NOMO-1 treated with dmso at 0.1 percent for 144 hours (cell line): Measurements from ENCODE around the gene GABRB3.

Source experiments
- DNase-seq: peaks from one replicate; lab custom pipeline; 2025; ENCODE audit not compliant: unreplicated experiment; lab: John Stamatoyannopoulos, UW

Gene GABRB3

GRCh38 chr15:26562336-26562735 is 210.5 kb downstream of the GABRB3 start:
- DNase-seq, result no peak

DNA sequence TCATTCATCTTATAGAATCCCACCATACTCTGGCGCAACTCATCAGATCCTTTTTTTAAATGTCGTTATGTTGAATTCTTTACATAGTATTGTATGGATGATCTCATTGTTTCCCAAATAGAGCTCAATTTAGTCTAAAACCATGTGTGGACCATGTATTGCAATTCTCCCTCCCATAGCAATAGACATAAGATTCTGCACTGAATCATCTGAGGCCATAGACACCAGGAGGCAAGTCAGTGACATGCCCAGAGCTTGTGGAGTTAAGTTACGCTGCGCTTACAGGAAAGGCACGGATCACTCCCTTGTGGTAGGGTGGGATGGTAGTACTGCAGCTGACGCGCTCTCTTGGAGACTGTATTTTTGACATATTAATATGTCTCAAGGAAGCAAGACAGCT is 211.0 kb downstream of the GABRB3 start:
- DNase-seq, result no peak

DNA sequence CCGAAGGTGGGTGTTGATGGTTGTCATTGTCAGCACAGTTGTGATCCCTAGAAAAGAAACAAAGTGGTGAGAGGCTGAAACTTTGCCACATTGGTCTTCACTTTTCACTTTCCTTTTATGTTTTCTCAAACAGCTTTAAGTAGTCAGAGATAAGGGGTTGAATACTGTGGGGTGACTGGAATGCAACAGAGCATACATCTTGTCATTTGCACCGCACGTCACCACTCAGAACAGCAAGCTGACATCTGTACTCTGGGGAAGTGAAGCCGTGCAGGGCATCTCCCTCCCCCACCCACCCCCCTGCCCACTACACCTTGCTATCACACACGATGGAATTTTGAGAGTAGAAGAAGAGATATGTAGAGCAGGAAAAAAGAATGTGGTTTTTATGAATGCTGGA is 211.7 kb downstream of the GABRB3 start:
- DNase-seq, result no peak

GRCh38 chr15:26555898-26556297 is 217.0 kb downstream of the GABRB3 start:
- DNase-seq, result no peak

DNA sequence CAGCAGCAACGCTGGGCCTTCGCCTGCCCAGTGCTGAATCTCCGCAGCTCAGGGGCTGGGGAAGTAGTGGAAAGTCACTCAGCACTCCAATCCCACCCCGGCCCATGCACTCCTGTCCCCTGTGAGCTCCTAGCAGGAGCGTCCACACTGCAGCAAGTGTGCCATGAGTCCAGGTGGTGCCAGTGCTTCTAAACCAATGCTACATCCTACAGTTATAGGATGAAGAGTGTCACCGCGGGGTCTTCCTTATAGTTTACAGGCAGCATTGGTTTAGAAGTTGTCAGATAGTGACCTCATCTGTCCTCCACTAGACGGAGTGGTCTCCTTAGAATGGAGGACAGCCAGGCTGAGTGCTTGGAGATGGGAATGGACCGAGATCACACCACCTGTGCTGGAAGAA is 221.4 kb downstream of the GABRB3 start:
- DNase-seq, result no peak

- DNase-seq, result no peak
Measured at GRCh38 chr15:26550880-26551279, 222.0 kb downstream of the GABRB3 start.

- no peak for DNase-seq
Measured at GRCh38 chr15:26537663-26538062, 235.2 kb downstream of the GABRB3 start.

- DNase-seq, result no peak
Measured at GRCh38 chr15:26531489-26531888, 241.4 kb downstream of the GABRB3 start.

- no peak for DNase-seq
Measured at GRCh38 chr15:26525096-26525495, 247.8 kb downstream of the GABRB3 start.

GRCh38 chr15:26521691-26522198 is 251.1 kb downstream of the GABRB3 start:
- no peak for DNase-seq

DNA sequence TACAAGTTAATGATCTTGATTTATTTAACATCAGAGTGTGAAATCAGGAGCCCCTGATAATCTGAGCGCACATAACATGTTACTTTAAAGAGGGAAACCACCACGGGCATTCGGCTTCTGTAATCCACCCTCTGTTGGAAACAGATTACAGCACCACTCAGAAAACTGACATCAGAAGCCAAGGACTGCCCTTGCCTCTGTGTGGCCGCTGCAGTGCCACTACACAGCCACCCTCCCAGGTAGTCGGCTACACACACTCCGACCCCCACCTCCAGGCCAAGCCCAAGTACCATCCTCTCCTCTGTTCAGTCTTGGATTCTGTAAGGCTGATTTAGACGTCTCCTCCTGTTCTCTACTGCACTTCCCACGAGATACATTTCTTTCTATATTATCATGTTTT is 251.7 kb downstream of the GABRB3 start:
- DNase-seq, result no peak

- no peak for DNase-seq
Measured at GRCh38 chr15:26518885-26519284, 254.0 kb downstream of the GABRB3 start.

GRCh38 chr15:26516102-26516980 is 256.5 kb downstream of the GABRB3 start:
- DNase-seq, result no peak

- no peak for DNase-seq
Measured at GRCh38 chr15:26504009-26504408, 268.9 kb downstream of the GABRB3 start.
